ENCODE measurements around the gene KIFAP3. TPM values are rescaled to one million over a fixed set of nuclear protein-coding genes. Genes with fewer than 3 reads are reported as not detected.
"Not testable (repeated sequence)": the region's sequence is repeated elsewhere in the genome, so short reads cannot be mapped to it uniquely, and the experiment has no call there.

Gene KIFAP3
- total and polyA plus RNA-seq, 12 donors, result 18.4 to 54.8 (median 30.5) TPM

DNA sequence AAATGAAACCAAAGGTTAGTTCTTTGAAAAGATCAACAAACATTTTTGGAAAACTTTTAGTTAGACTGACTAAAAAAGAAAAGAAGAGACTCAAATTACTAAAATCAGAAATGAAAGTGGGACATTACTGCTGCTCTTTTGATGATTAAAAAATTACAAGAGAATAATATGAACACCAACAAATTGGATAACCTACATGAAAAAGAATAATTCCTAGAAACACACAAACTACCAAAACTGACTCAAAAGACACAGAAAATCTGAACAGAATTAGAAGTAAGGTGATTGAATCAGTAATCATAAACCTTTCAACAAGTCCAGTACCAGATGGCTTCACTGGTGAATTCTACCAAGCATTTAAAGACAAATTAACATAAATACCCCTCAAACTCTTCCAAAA is 5.6 kb downstream of the KIFAP3 start:
- no peak for DNase-seq
- Histone ChIP-seq H3K27ac (no peak overlapping the region), H3K9me3 (replicated peaks in 1 of 3) (no peaks in the 10 kb centered on the region), H3K36me3 (replicated peaks in 1 of 2) (no peaks in the 10 kb centered on the region), H3K4me1 (replicated peaks in 1 of 2) (peaks cover 13 to 37% of the 10 kb centered on the region in 2 donors), H3K27me3 (no peaks in the 10 kb centered on the region), H3K4me3 (no peak overlapping the region)
- intact Hi-C loops (cut with DNase I), result no loop called here
- no peak for TF ChIP-seq POLR2A (IDR thresholded peaks at IDR 0.05)
- TF ChIP-seq CTCF (IDR thresholded peaks at IDR 0.05), result no peak

DNA sequence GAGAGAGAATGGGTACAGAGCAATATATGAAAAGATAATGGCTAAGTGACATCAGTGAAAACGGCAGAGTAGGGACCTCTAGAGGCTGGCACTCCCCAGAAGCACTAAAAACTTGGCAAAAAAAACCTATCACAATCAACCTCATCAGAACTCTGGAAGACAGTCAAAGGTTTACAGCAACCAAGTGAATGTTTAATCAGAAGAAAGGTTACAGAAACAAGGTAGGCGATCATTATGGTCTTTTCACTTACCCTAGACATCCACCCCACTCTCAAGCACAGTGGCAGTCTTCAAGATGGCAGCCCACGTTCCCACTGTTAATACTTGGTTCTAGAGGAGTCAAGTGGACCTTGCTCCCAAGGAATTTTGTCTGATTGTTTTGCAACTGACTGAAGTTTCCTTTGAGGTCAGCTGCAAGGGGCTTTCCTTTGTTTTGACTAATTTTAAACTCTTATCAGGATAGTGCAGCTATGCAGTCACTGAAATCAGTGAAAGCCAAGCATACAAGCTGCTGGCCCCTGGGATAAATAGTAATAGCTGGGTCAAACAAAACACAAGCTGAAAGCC is 7.2 kb downstream of the KIFAP3 start:
- Histone ChIP-seq H3K9me3 (replicated peaks in 1 of 3) (no peaks in the 10 kb centered on the region), H3K4me1 (replicated peaks in 1 of 2) (peaks cover 5 to 22% of the 10 kb centered on the region in 2 donors), H3K27ac (no peak overlapping the region), H3K27me3 (no peaks in the 10 kb centered on the region), H3K4me3 (no peak overlapping the region), H3K36me3 (replicated peaks in 1 of 2) (no peaks in the 10 kb centered on the region)
- intact Hi-C loops (cut with DNase I), result no loop called here
- DNase-seq, result no peak
- TF ChIP-seq CTCF (IDR thresholded peaks at IDR 0.05) (no peak), POLR2A (IDR thresholded peaks at IDR 0.05) (no peak)
- WGBS, 4 donors, result 59 to 82% (median 69%) methylated on average over 3 of the region's 3 CpGs

DNA sequence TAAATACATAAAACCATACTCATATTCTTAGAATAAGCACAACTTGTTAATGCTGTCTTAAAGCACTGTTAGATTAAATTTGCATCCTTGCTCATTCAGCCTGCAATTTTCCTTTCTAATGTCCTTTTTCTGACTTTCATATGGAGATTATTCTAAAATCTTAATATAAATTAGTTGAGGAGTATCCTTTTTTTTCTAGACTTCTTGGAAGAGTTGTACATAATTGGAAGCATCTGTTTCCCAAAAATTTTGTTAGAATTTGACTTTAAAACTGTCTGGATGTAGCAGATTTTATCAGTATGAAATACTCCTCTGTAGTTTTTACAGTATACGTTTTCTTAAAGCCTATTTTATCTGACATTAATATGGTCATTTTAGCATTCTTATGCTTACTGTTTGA is 9.7 kb downstream of the KIFAP3 start:
- H3K36me3 ChIP-seq (replicated peaks in 1 of 2), result no peaks in the 10 kb centered on the region
- WGBS, 4 donors, result 73 to 88% (median 83%) methylated on average over 1 of the region's 1 CpG
- intact Hi-C loops (cut with DNase I), result no loop called here
- H3K4me3 ChIP-seq, result no peak overlapping the region
- H3K27ac ChIP-seq, result no peak overlapping the region
- H3K4me1 ChIP-seq (replicated peaks in 1 of 2), result peaks cover 5 to 20% of the 10 kb centered on the region in 2 donors
- no peaks in the 10 kb centered on the region for H3K27me3 ChIP-seq
- H3K9me3 ChIP-seq (replicated peaks in 1 of 3), result no peaks in the 10 kb centered on the region
- TF ChIP-seq CTCF (IDR thresholded peaks at IDR 0.05), result no peak
- TF ChIP-seq POLR2A (IDR thresholded peaks at IDR 0.05), result no peak
- DNase-seq, result no peak

- no peak for TF ChIP-seq CTCF (IDR thresholded peaks at IDR 0.05)
- TF ChIP-seq POLR2A (IDR thresholded peaks at IDR 0.05), result no peak
- WGBS, 4 donors, result 85 to 97% (median 95%) methylated on average over 5 of the region's 5 CpGs
- DNase-seq, result no peak
- H3K4me3 ChIP-seq, result no peak overlapping the region
- intact Hi-C loops (cut with DNase I), result no loop called here
- H3K4me1 ChIP-seq (replicated peaks in 1 of 2), result peaks cover 5 to 10% of the 10 kb centered on the region in 2 donors
- no peak overlapping the region for H3K27ac ChIP-seq
- no peaks in the 10 kb centered on the region for H3K36me3 ChIP-seq (replicated peaks in 1 of 2)
- no peaks in the 10 kb centered on the region for H3K27me3 ChIP-seq
- H3K9me3 ChIP-seq (replicated peaks in 1 of 3), result no peaks in the 10 kb centered on the region
Observed at GRCh38 chr1:170063109-170063826, 11.2 kb downstream of the KIFAP3 start.

DNA sequence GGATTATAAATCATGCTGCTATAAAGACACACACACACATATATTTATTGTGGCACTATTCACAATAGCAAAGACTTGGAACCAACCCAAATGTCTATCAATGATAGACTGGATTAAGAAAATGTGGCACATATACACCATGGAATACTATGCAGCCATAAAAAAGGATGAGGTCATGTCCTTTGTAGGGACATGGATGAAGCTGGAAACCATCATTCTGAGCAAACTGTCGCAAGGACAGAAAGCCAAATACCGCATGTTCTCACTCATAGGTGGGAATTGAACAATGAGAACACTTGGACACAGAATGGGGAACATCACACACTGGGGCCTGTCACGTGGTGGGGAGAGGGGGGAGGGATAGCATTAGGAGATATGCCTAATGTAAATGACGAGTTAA is 12.8 kb downstream of the KIFAP3 start:
- H3K9me3 ChIP-seq (replicated peaks in 1 of 3); H3K27ac ChIP-seq; H3K4me3 ChIP-seq; H3K4me1 ChIP-seq (replicated peaks in 1 of 2); H3K36me3 ChIP-seq (replicated peaks in 1 of 2); intact Hi-C loops (cut with DNase I); DNase-seq; H3K27me3 ChIP-seq: not testable (repeated sequence)
- WGBS, 4 donors, result 84 to 96% (median 92%) methylated on average over 4 of the region's 4 CpGs

DNA sequence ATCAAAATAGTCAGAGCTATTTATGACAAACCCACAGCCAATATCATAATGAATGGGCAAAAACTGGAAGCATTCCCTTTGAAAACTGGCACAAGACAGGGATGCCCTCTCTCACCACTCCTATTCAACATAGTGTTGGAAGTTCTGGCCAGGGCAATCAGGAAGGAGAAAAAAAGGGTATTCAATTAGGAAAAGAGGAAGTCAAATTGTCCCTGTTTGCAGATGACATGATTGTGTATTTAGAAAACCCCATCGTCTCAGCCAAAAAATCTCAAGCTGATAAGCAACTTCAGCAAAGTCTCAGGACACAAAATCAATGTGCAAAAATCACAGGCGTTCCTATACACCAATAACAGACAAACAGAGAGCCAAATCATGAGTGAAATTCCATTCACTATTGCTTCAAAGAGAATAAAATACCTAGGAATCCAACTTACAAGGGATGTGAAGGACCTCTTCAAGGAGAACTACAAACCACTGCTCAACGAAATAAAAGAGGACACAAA is 14.4 kb downstream of the KIFAP3 start:
- intact Hi-C loops (cut with DNase I); H3K36me3 ChIP-seq (replicated peaks in 1 of 2); H3K27ac ChIP-seq; H3K4me1 ChIP-seq (replicated peaks in 1 of 2); H3K4me3 ChIP-seq; H3K27me3 ChIP-seq; DNase-seq; H3K9me3 ChIP-seq (replicated peaks in 1 of 3): not testable (repeated sequence)
- WGBS, 4 donors, result 76 to 93% (median 82%) methylated on average over 2 to 3 of the region's 3 CpGs

Measured in adrenal gland (tissue), 12 donors.